Fibroblast of lung (primary cell): ENCODE data around the gene TAB2. TPM values are rescaled to one million over a fixed set of nuclear protein-coding genes. Genes with fewer than 3 reads are reported as not detected.

Experiments used
- DNase-seq, 2 donors: peaks; one replicate each; pipeline versions ENCODE4 v3.0.0 to v3.0.0-alpha.2; 2010; ENCODE audit warnings: low read depth in 2 of 2
- H2AFZ ChIP-seq: 2 replicates; pipeline ENCODE4 v1.5.1; 2012; ENCODE audit warnings: low read length, control low read depth, inconsistent platforms
- H3K27ac ChIP-seq: 2 replicates; pipeline ENCODE4 v1.5.1; 2011; ENCODE audit warnings: low read length, control low read depth; ENCODE audit not compliant: insufficient read depth
- H3K27me3 ChIP-seq: 2 replicates; pipeline ENCODE4 v1.5.1; 2011; ENCODE audit warnings: mild to moderate bottlenecking, low read length; ENCODE audit not compliant: control insufficient read depth, insufficient read depth
- H3K36me3 ChIP-seq: 2 replicates; pipeline ENCODE4 v1.5.1; 2011; ENCODE audit warnings: low read length; ENCODE audit not compliant: control insufficient read depth, insufficient read depth
- H3K4me1 ChIP-seq: 2 replicates; pipeline ENCODE4 v1.5.1; 2011; ENCODE audit warnings: low read length; ENCODE audit not compliant: control insufficient read depth, insufficient read depth; ENCODE audit errors: extremely low read depth
- H3K4me2 ChIP-seq: 2 replicates; pipeline ENCODE4 v1.5.1; 2011; ENCODE audit warnings: low read length, control low read depth; ENCODE audit not compliant: insufficient read depth; ENCODE audit errors: extremely low read depth
- H3K4me3 ChIP-seq, 4 experiments: fragments of 200-600 bp in 1 of 4; sonication (generic) in 1 of 4; replicated peaks in 1 of 4; 2 replicates each; pipeline ENCODE4 v1.5.1; 2011 to 2016; ENCODE audit warnings: low read length in 4 of 4, low read depth in 3 of 4, mild to moderate bottlenecking in 3 of 4, control low read depth in 2 of 4, inconsistent platforms in 1 of 4, mixed read lengths in 1 of 4; ENCODE audit not compliant: insufficient read depth in 1 of 4; ENCODE audit errors: control extremely low read depth in 1 of 4
- H3K79me2 ChIP-seq: 2 replicates; pipeline ENCODE4 v1.5.1; 2012; ENCODE audit warnings: mild to moderate bottlenecking, low read length, inconsistent platforms; ENCODE audit not compliant: control insufficient read depth, insufficient read depth
- H3K9ac ChIP-seq: 2 replicates; pipeline ENCODE4 v1.5.1; 2011; ENCODE audit warnings: mild to moderate bottlenecking, low read length, control low read depth; ENCODE audit not compliant: insufficient read depth
- H3K9me3 ChIP-seq: 2 replicates; pipeline ENCODE4 v1.5.1; 2012; ENCODE audit warnings: low read depth, low read length; ENCODE audit not compliant: control insufficient read depth, insufficient read depth
- H4K20me1 ChIP-seq: 2 replicates; pipeline ENCODE4 v1.5.1; 2011; ENCODE audit warnings: low read length; ENCODE audit not compliant: control insufficient read depth, insufficient read depth; ENCODE audit errors: extremely low read depth
- EZH2 ChIP-seq: IDR thresholded peaks from 2 replicates; pipeline ENCODE4 v1.5.1; 2012; ENCODE audit warnings: low read length, control low read depth, mild to moderate bottlenecking; ENCODE audit errors: missing control alignments
- polyA plus RNA-seq, 2 donors: library from polyadenylated mRNA; depleted of rRNA in 1 of 2; stranded (reverse) in 1 of 2; unstranded in 1 of 2; fragments of >200 nt; gene quantifications; 2 replicates each; pipeline ENCODE4 v1.2.1, GENCODE V29; 2011 to 2012; ENCODE audit warnings: missing spikeins in 1 of 2
- total RNA-seq: library from RNA; depleted of rRNA; stranded (reverse); fragments of >200 nt; gene quantifications from 2 replicates; pipeline ENCODE4 v1.2.1, GENCODE V29; 2014
- TF ChIP-seq, protein P1 (sequence below), 2 donors: IDR thresholded peaks in 1 of 2; conservative IDR thresholded peaks in 1 of 2; 1 replicate in 1 of 2; 2 replicates in 1 of 2; pipeline ENCODE4 v1.5.1; 2011 to 2012; ENCODE audit warnings: low read length in 2 of 2, control low read depth in 1 of 2, inconsistent platforms in 1 of 2, low read depth in 1 of 2, mild to moderate bottlenecking in 1 of 2

TAB2 gene
- total and polyA plus RNA-seq, 2 donors (not counting 1 experiment from before 2014, with no cell fraction given): 27.2 to 49.7 TPM

DNA sequence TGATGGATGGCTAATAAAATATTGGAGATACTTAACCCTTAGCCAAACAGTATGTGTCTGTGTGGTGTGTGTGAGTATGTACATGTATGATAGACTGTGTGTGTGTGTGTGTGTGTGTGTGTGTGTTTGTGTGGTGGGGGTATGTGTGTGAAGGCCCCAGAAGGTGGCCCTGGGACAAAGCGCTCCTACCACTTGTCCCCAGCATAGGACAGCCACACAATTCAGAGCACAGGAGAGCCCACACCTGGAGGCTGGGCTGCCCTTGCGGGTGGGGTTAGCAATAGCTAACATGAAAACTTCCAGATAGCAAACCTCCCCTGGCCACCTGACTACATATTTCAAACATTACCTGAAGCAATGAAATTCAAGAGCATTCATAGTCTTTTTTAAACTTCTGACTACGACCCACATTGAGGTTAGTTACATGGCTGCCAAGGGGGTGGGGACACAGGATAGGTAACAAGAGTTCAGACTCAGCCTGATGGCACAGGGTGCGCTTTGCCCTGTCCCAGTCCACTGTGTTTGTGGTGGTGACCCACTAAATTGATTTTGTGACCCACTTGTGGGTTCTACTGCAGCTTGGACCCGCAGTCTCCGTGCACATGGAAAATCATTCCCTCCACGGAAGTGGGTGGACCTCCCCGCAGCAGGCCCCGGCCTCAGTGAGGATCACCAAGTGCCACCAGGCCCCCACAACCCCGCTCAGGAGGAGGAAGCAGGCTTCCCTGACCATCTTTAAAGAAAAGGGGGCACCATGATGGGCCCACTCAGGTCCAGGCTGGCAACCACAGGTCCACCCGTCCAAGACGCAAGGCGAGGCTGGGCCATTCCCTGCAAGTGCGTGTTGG, 132.5 kb downstream of the TAB2 start:
- H4K20me1 ChIP-seq: no peaks in the 10 kb centered on the region
- H3K9me3 ChIP-seq: no peaks in the 10 kb centered on the region
- TF ChIP-seq, protein P1, sequence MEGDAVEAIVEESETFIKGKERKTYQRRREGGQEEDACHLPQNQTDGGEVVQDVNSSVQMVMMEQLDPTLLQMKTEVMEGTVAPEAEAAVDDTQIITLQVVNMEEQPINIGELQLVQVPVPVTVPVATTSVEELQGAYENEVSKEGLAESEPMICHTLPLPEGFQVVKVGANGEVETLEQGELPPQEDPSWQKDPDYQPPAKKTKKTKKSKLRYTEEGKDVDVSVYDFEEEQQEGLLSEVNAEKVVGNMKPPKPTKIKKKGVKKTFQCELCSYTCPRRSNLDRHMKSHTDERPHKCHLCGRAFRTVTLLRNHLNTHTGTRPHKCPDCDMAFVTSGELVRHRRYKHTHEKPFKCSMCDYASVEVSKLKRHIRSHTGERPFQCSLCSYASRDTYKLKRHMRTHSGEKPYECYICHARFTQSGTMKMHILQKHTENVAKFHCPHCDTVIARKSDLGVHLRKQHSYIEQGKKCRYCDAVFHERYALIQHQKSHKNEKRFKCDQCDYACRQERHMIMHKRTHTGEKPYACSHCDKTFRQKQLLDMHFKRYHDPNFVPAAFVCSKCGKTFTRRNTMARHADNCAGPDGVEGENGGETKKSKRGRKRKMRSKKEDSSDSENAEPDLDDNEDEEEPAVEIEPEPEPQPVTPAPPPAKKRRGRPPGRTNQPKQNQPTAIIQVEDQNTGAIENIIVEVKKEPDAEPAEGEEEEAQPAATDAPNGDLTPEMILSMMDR (conservative IDR thresholded peaks at IDR 0.05 in 1 of 2, IDR thresholded peaks at IDR 0.05 in 1 of 2; ENCODE audit: low read depth in 1 of 2, low read length in 2 of 2): no peak
- H3K79me2 ChIP-seq: no peaks in the 10 kb centered on the region
- no peaks in the 10 kb centered on the region for H3K36me3 ChIP-seq
- peaks cover 16% of the 10 kb centered on the region for H3K27me3 ChIP-seq
- no peak for DNase-seq
- H2AFZ ChIP-seq: no peak overlapping the region
- H3K4me2 ChIP-seq: peak overlapping the region; percentile 80
- H3K4me3 ChIP-seq: no peak overlapping the region
- no peak overlapping the region for H3K27ac ChIP-seq
- peaks cover 9% of the 10 kb centered on the region for H3K4me1 ChIP-seq
- H3K9ac ChIP-seq: no peak overlapping the region

DNA sequence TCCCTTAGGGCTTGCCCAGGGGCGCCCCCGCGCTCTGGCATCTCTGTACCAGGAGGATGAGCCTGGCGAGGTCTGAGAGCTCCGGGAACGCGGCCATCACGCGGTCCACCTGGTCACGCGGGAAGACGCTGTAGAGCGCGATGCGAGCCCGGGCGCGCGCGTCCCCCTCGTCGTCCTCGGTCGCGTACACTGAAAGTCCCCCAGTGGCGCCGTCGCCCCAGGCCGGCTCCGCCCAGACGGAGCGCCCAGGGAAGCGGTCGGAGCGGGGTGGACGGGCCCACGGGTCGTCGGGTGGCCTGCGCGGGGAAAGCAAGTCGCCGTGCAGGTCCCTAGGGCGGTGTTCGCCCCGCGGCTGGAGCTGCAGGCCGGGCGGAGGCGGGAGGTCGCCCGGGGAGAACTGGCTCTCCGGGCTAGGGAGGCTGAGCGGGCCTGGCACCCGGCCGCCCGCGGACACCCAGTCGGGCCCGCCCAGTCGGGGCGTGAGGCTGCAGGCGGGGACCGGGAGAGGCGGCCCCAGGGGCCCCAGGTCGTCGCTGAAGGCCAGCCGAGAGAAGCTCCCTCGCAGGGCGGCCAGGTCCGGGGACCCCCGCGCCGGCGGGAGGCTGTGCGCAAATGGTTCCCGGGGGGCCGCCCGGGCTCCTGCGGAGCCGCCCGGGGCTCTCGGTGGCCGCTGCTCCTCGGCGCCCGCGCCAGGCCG, 133.3 kb downstream of the TAB2 start:
- Histone ChIP-seq H3K36me3 (no peaks in the 10 kb centered on the region), H3K9ac (no peak overlapping the region), H4K20me1 (no peaks in the 10 kb centered on the region), H3K79me2 (no peaks in the 10 kb centered on the region), H3K9me3 (no peaks in the 10 kb centered on the region), H3K27ac (no peak overlapping the region), H3K4me3 (peak overlapping the region in 2 of 4 experiments; percentile 14 to 40), H2AFZ (no peak overlapping the region), H3K4me2 (peak overlapping the region; percentile 80), H3K4me1 (peaks cover 10% of the 10 kb centered on the region), H3K27me3 (peaks cover 16% of the 10 kb centered on the region)
- no peak for TF ChIP-seq EZH2
- TF ChIP-seq, protein P1 (conservative IDR thresholded peaks at IDR 0.05 in 1 of 2, IDR thresholded peaks at IDR 0.05 in 1 of 2; ENCODE audit: low read depth in 1 of 2, low read length in 2 of 2): no peak
- peak in 1 of 2 donors; percentile 20 for DNase-seq

DNA sequence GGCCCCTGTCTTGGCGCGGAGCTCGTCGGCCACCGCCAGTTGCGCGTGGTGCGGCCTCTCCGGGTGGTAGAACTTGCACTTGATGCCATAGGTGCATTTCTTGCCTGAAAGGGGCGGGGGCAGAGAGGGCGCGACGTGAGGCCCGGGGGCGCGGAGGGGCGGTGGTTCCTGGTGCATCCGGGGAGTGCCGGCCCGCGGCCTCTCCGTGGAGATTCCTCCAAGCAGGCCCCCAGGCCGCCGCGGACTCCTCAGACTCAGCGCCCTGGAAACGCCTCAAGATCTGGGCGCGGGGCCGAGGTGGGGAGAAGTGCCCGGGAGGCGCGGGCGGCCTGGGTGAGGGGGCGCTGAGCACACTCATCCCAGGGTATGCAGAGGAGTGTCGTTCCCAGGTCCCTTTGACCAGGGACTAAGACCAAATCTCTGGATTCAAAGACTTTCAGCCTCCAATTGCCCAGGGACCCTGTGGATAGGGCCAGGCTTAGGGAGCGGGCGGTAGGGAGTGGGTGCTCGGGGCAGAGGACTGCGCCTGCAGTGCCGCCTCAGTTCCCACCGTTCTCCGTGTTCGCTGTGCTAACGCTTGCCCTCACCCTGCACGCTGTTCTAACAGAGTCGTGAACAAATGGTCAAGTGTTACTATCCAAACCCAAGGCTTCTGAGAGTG, 134.0 kb downstream of the TAB2 start:
- H4K20me1 ChIP-seq: no peaks in the 10 kb centered on the region
- no peak overlapping the region for H2AFZ ChIP-seq
- no peak overlapping the region for H3K4me2 ChIP-seq
- H3K36me3 ChIP-seq: no peaks in the 10 kb centered on the region
- H3K9me3 ChIP-seq: no peaks in the 10 kb centered on the region
- peaks cover 16% of the 10 kb centered on the region for H3K27me3 ChIP-seq
- H3K27ac ChIP-seq: no peak overlapping the region
- peaks cover 10% of the 10 kb centered on the region for H3K4me1 ChIP-seq
- H3K4me3 ChIP-seq: peak overlapping the region in 1 of 4 experiments; percentile 40
- peak in 1 of 2 donors; percentile 34 for DNase-seq
- H3K9ac ChIP-seq: no peak overlapping the region
- H3K79me2 ChIP-seq: no peaks in the 10 kb centered on the region
- TF ChIP-seq, protein P1 (conservative IDR thresholded peaks at IDR 0.05 in 1 of 2, IDR thresholded peaks at IDR 0.05 in 1 of 2; ENCODE audit: low read depth in 1 of 2, low read length in 2 of 2): no peak
- no peak for TF ChIP-seq EZH2
